Testis (tissue), 3 donors: ENCODE measurements around the gene NR1I2. TPM values are rescaled to one million over a fixed set of nuclear protein-coding genes. Genes with fewer than 3 reads are reported as not detected.

Source experiments
- DNase-seq: peaks from one replicate; pipeline ENCODE4 v3.0.0-alpha.2; 2019
- H3K27ac ChIP-seq, 2 donors: fragments of 200-600 bp; sonication (generic); one replicate each; pipeline ENCODE4 v1.5.1; 2019
- H3K27me3 ChIP-seq: fragments of 200-600 bp; sonication (generic); one replicate; pipeline ENCODE4 v1.5.1; 2019
- H3K36me3 ChIP-seq: fragments of 200-600 bp; sonication (generic); one replicate; pipeline ENCODE4 v1.5.1; 2017; ENCODE audit warnings: low read depth; ENCODE audit errors: missing control alignments
- H3K4me1 ChIP-seq: fragments of 200-600 bp; sonication (generic); one replicate; pipeline ENCODE4 v1.5.1; 2019
- H3K4me3 ChIP-seq, 2 donors: fragments of 200-600 bp; sonication (generic); one replicate each; pipeline ENCODE4 v1.5.1; 2017 to 2019
- H3K9me3 ChIP-seq: fragments of 200-600 bp; sonication (generic); one replicate; pipeline ENCODE4 v1.5.1; 2017
- CTCF ChIP-seq, 3 experiments: fragments of 450-650 bp in 2 of 3; fragments of 200-600 bp in 1 of 3; sonication (generic) in 1 of 3; IDR thresholded peaks; one replicate each; pipeline ENCODE4 v1.5.1; 2016 to 2019; ENCODE audit warnings: antibody characterized with exemption in 3 of 3, mild to moderate bottlenecking in 2 of 3, moderate library complexity in 1 of 3
- POLR2A ChIP-seq: fragments of 450-650 bp; IDR thresholded peaks from one replicate; pipeline ENCODE4 v1.6.1; 2017; ENCODE audit warnings: antibody characterized with exemption, mild to moderate bottlenecking, moderate library complexity
- WGBS, 2 donors: methylation state at CpG; one replicate each; pipeline ENCODE4 v1.1.5; 2018; 5-methylcytosine and 5-hydroxymethylcytosine counted together
- intact Hi-C: fragments of 100-400 bp; cut with DNase I; formaldehyde crosslinking; loops from one replicate; pipeline ENCODE4 v1.15.1; 2023; ENCODE audit warnings: low total_unique reads
- polyA plus RNA-seq: library from polyadenylated mRNA; stranded (reverse); fragments of 350-450 nt; fragmentation: Illumina TruSeq; extraction: RNeasy Lipid Tissue Mini Kit (QIAGEN cat#74804); gene quantifications from one replicate; pipeline ENCODE4 v1.2.3, GENCODE V29; 2014; ENCODE audit warnings: low read depth, low replicate concordance; ENCODE audit not compliant: insufficient read depth
- total RNA-seq, 2 donors: library from RNA; depleted of rRNA; stranded (reverse); fragments of >200 nt; gene quantifications; one replicate each; pipeline ENCODE4 v1.2.3, GENCODE V29; 2016

The NR1I2 gene
- total and polyA plus RNA-seq, 3 donors from 2014 or later = 0.47 to 0.74 (median 0.57) TPM

GRCh38 chr3:119849126-119849525 lies 67.2 kb downstream of the NR1I2 start:
- intact Hi-C loops = no loop called here
- WGBS, 2 donors = 86 to 95% methylated on average over 2 of the region's 2 CpGs
- DNase-seq = no peak
- Histone ChIP-seq H3K9me3 (no peaks in the 10 kb centered on the region), H3K36me3 (no peaks in the 10 kb centered on the region), H3K27ac (no peak overlapping the region), H3K4me1 (no peaks in the 10 kb centered on the region), H3K4me3 (no peak overlapping the region), H3K27me3 (no peaks in the 10 kb centered on the region)
- no peak for TF ChIP-seq POLR2A
- TF ChIP-seq CTCF (IDR thresholded peaks at IDR 0.05) = no peak

DNA sequence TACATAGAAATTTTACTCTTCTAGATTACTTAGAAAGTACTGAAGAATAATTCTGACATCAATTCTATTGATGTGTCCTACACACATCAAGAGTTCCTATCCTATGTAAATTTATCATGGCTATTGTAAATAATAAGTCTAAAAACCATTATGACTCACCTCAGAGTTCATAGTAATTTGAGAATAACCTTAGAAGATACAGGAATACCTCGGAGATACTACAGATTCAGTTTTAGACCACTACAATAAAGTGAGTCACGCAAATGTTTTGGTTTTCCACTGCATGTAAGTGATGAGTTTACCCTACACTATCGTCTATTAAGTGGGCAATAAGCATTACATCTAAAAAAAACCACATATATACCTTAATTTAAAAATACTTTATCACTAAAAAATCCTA lies 74.8 kb downstream of the NR1I2 start:
- intact Hi-C loops = no loop called here

GRCh38 chr3:119858957-119859356 lies 77.1 kb downstream of the NR1I2 start:
- TF ChIP-seq CTCF (IDR thresholded peaks at IDR 0.05) = no peak
- no peak for TF ChIP-seq POLR2A
- Histone ChIP-seq H3K4me3 (no peak overlapping the region), H3K4me1 (no peaks in the 10 kb centered on the region), H3K27ac (no peak overlapping the region), H3K36me3 (no peaks in the 10 kb centered on the region), H3K27me3 (no peaks in the 10 kb centered on the region), H3K9me3 (no peaks in the 10 kb centered on the region)
- DNase-seq = no peak
- 91 to 93% methylated on average over 2 of the region's 2 CpGs for WGBS, 2 donors
- intact Hi-C loops = no loop called here

More for the DNA sequence above, 74.8 kb downstream of the NR1I2 start:
- TF ChIP-seq CTCF (IDR thresholded peaks at IDR 0.05) = no peak
- TF ChIP-seq POLR2A = no peak
- H3K27me3 ChIP-seq = no peaks in the 10 kb centered on the region
- WGBS, 2 donors = 93 to 94% methylated on average over 3 of the region's 3 CpGs
- H3K27ac ChIP-seq = no peak overlapping the region
- H3K9me3 ChIP-seq = no peaks in the 10 kb centered on the region
- no peaks in the 10 kb centered on the region for H3K36me3 ChIP-seq
- H3K4me1 ChIP-seq = no peaks in the 10 kb centered on the region
- DNase-seq = no peak
- H3K4me3 ChIP-seq = no peak overlapping the region

GRCh38 chr3:119859728-119860127 lies 77.8 kb downstream of the NR1I2 start:
- 94 to 98% methylated on average over 2 of the region's 2 CpGs for WGBS, 2 donors
- H3K27me3 ChIP-seq = no peaks in the 10 kb centered on the region
- H3K36me3 ChIP-seq = no peaks in the 10 kb centered on the region
- DNase-seq = no peak
- no peak overlapping the region for H3K4me3 ChIP-seq
- intact Hi-C loops = no loop called here
- no peaks in the 10 kb centered on the region for H3K9me3 ChIP-seq
- no peaks in the 10 kb centered on the region for H3K4me1 ChIP-seq
- H3K27ac ChIP-seq = no peak overlapping the region
- TF ChIP-seq POLR2A (no peak), CTCF (IDR thresholded peaks at IDR 0.05) (no peak)

DNA sequence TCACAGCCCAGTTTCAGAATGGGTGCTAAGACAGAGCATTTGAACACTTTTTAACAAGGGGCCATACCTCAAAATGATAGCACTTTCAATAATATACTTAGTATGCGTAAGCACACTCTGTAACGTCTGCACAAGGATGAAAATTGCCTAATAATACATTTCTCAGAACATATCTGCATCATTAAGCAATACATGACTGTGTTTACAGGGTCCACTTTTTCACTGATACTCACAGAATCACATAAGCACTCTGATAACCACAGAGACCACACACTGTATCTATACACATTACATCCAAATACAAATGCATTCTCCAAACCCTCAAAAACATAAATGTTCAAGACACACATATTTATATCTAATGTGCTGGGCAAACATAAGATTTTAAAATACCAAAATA lies 79.8 kb downstream of the NR1I2 start:
- TF ChIP-seq CTCF (IDR thresholded peaks at IDR 0.05) = no peak
- no peak for TF ChIP-seq POLR2A
- Histone ChIP-seq H3K36me3 (no peaks in the 10 kb centered on the region), H3K27ac (no peak overlapping the region), H3K4me3 (no peak overlapping the region), H3K27me3 (no peaks in the 10 kb centered on the region), H3K4me1 (no peaks in the 10 kb centered on the region), H3K9me3 (no peaks in the 10 kb centered on the region)
- WGBS, 2 donors = 92 to 95% methylated on average over 2 of the region's 2 CpGs
- intact Hi-C loops = no loop called here
- DNase-seq = no peak
